HEK293 (cell line): ENCODE results near the gene AMIGO1.

Experiments used
- BCL11B ChIP-seq: fragments of 450-650 bp; formaldehyde crosslinking; IDR thresholded peaks from 2 replicates; pipeline ENCODE4 v1.5.1; 2016; ENCODE audit warnings: low read depth, missing biosample characterization, missing genetic modification characterization
- GFI1B ChIP-seq: fragments of 450-650 bp; formaldehyde crosslinking; IDR thresholded peaks from 2 replicates; pipeline ENCODE4 v1.5.1; 2016; ENCODE audit warnings: missing biosample characterization, missing genetic modification characterization
- HOXA7 ChIP-seq: sonication (generic); formaldehyde crosslinking; IDR thresholded peaks from 2 replicates; pipeline ENCODE4 v1.8.1; 2022; ENCODE audit warnings: missing genetic modification reagents, borderline replicate concordance
- INSM2 ChIP-seq: fragments of 450-650 bp; formaldehyde crosslinking; IDR thresholded peaks from 2 replicates; pipeline ENCODE4 v1.5.1; 2016; ENCODE audit warnings: missing biosample characterization, missing genetic modification characterization
- KLF16 ChIP-seq: fragments of 450-650 bp; formaldehyde crosslinking; IDR thresholded peaks from 2 replicates; pipeline ENCODE4 v1.5.1; 2017; ENCODE audit warnings: missing biosample characterization, missing genetic modification characterization
- KLF17 ChIP-seq: fragments of 450-650 bp; formaldehyde crosslinking; IDR thresholded peaks from 2 replicates; pipeline ENCODE4 v1.5.1; 2016; ENCODE audit warnings: missing biosample characterization, missing genetic modification characterization
- KLF8 ChIP-seq: fragments of 450-650 bp; formaldehyde crosslinking; IDR thresholded peaks from 2 replicates; pipeline ENCODE4 v1.5.1; 2016; ENCODE audit warnings: missing biosample characterization, missing genetic modification characterization
- MZF1 ChIP-seq: fragments of 450-650 bp; formaldehyde crosslinking; IDR thresholded peaks from 2 replicates; pipeline ENCODE4 v1.5.1; 2017; ENCODE audit warnings: missing biosample characterization, missing genetic modification characterization, borderline replicate concordance
- REPIN1 ChIP-seq: fragments of 450-650 bp; formaldehyde crosslinking; IDR thresholded peaks from 2 replicates; pipeline ENCODE4 v1.5.1; 2017; ENCODE audit warnings: missing biosample characterization, missing genetic modification characterization, low read depth
- SP7 ChIP-seq: fragments of 450-650 bp; formaldehyde crosslinking; IDR thresholded peaks from 2 replicates; pipeline ENCODE4 v1.5.1; 2016; ENCODE audit warnings: missing biosample characterization, missing genetic modification characterization
- ZBTB21 ChIP-seq: fragments of 450-650 bp; formaldehyde crosslinking; IDR thresholded peaks from 2 replicates; pipeline ENCODE4 v1.5.1; 2017; ENCODE audit warnings: missing biosample characterization, missing genetic modification characterization
- ZBTB26 ChIP-seq: fragments of 450-650 bp; formaldehyde crosslinking; optimal IDR thresholded peaks from 2 replicates; pipeline ENCODE3; 2016; ENCODE audit warnings: missing biosample characterization, mild to moderate bottlenecking, missing genetic modification characterization
- ZBTB6 ChIP-seq: fragments of 450-650 bp; formaldehyde crosslinking; IDR thresholded peaks from 2 replicates; pipeline ENCODE4 v1.5.1; 2017; ENCODE audit warnings: missing biosample characterization, missing genetic modification characterization
- ZNF121 ChIP-seq: fragments of 450-650 bp; formaldehyde crosslinking; IDR thresholded peaks from 2 replicates; pipeline ENCODE4 v1.5.1; 2016; ENCODE audit warnings: missing biosample characterization, missing genetic modification characterization
- ZNF16 ChIP-seq: fragments of 450-650 bp; formaldehyde crosslinking; IDR thresholded peaks from 2 replicates; pipeline ENCODE4 v1.5.1; 2016; ENCODE audit warnings: low read depth, missing biosample characterization, missing genetic modification characterization
- ZNF19 ChIP-seq: fragments of 450-650 bp; formaldehyde crosslinking; IDR thresholded peaks from 2 replicates; pipeline ENCODE4; 2016; ENCODE audit warnings: missing biosample characterization, missing genetic modification characterization, low read depth
- ZNF26 ChIP-seq: fragments of 450-650 bp; formaldehyde crosslinking; IDR thresholded peaks from 2 replicates; pipeline ENCODE4 v1.5.1; 2016; ENCODE audit warnings: missing biosample characterization, missing genetic modification characterization
- ZNF266 ChIP-seq: fragments of 450-650 bp; formaldehyde crosslinking; IDR thresholded peaks from 2 replicates; pipeline ENCODE4 v1.5.1; 2016; ENCODE audit warnings: missing biosample characterization, missing genetic modification characterization, low read depth
- ZNF335 ChIP-seq: fragments of 450-650 bp; formaldehyde crosslinking; conservative IDR thresholded peaks from 2 replicates; pipeline ENCODE4 v1.5.1; 2016; ENCODE audit warnings: missing biosample characterization, missing genetic modification characterization
- ZNF449 ChIP-seq: fragments of 450-650 bp; formaldehyde crosslinking; IDR thresholded peaks from 2 replicates; pipeline ENCODE4 v1.5.1; 2017; ENCODE audit warnings: missing biosample characterization, mild to moderate bottlenecking, missing genetic modification characterization, moderate library complexity
- ZNF510 ChIP-seq: fragments of 450-650 bp; formaldehyde crosslinking; IDR thresholded peaks from 2 replicates; pipeline ENCODE4 v1.5.1; 2018; ENCODE audit warnings: mild to moderate bottlenecking, missing genetic modification characterization, missing biosample characterization; ENCODE audit not compliant: insufficient replicate concordance
- ZNF513 ChIP-seq: fragments of 450-650 bp; IDR thresholded peaks from 2 replicates; pipeline ENCODE4 v1.5.1; 2018; ENCODE audit warnings: missing biosample characterization, missing genetic modification characterization
- ZNF560 ChIP-seq: fragments of 450-650 bp; formaldehyde crosslinking; IDR thresholded peaks from 2 replicates; pipeline ENCODE4 v1.5.1; 2017; ENCODE audit warnings: missing biosample characterization, missing genetic modification characterization, borderline replicate concordance
- ZNF571 ChIP-seq: fragments of 450-650 bp; formaldehyde crosslinking; IDR thresholded peaks from 2 replicates; pipeline ENCODE4 v1.5.0; 2017; ENCODE audit warnings: missing biosample characterization, missing genetic modification characterization
- ZNF580 ChIP-seq: fragments of 450-650 bp; formaldehyde crosslinking; IDR thresholded peaks from 2 replicates; pipeline ENCODE4 v1.5.1; 2016; ENCODE audit warnings: missing biosample characterization, missing genetic modification characterization
- ZNF701 ChIP-seq: fragments of 450-650 bp; formaldehyde crosslinking; IDR thresholded peaks from 2 replicates; pipeline ENCODE4 v1.5.1; 2016; ENCODE audit warnings: missing biosample characterization, missing genetic modification characterization

AMIGO1 gene

GRCh38 chr1:109483672-109484518 is 25.6 kb downstream of the AMIGO1 start, which contains the start of gene ATXN7L2 (continued):
- TF ChIP-seq KLF17 (tag by site-specific recombination) (peak; percentile 94), BCL11B (tag by site-specific recombination) (peak; percentile 51; the same call in 1 of the 2 replicates), KLF8 (tag by site-specific recombination) (peak; percentile 95), ZNF571 (tag by site-specific recombination) (no peak), INSM2 (tag by site-specific recombination) (peak; percentile 84), ZNF580 (peak; percentile 94), ZNF16 (tag by site-specific recombination) (no peak), ZBTB26 (tag by site-specific recombination) (peak; percentile 92), ZNF26 (tag by site-specific recombination) (no peak), ZNF560 (tag by site-specific recombination) (no peak), SP7 (tag by site-specific recombination) (peak; percentile 96), ZNF449 (tag by site-specific recombination) (0 out of 2 replicates have a peak, but pooled peaks have one; percentile 31), ZNF513 (tag by site-specific recombination) (peak; percentile 47; the same call in 1 of the 2 replicates), KLF16 (peak; percentile 99), ZBTB6 (tag by site-specific recombination) (peak; percentile 83), MZF1 (tag by site-specific recombination) (no peak), GFI1B (tag by site-specific recombination) (0 out of 2 replicates have a peak, but pooled peaks have one; percentile 19), ZNF701 (tag by site-specific recombination) (peak; percentile 64; the same call in 1 of the 2 replicates), HOXA7 (CRISPR knock-in tag) (no peak), ZNF335 (tag by site-specific recombination) (peak; percentile 96), REPIN1 (peak; percentile 97; the same call in 1 of the 2 replicates), ZNF19 (tag by site-specific recombination) (no peak), ZBTB21 (peak; percentile 86; the same call in 1 of the 2 replicates), ZNF121 (tag by site-specific recombination) (peak; percentile 70; the same call in 1 of the 2 replicates), ZNF510 (tag by site-specific recombination) (no peak), ZNF266 (tag by site-specific recombination) (no peak)
